HG02970 (cell line): ENCODE results near the gene PA2G4.
"Not testable (repeated sequence)": the region's sequence is repeated elsewhere in the genome, so short reads cannot be mapped to it uniquely, and the experiment has no call there.

ENCODE experiments used
- ATAC-seq: cut with Tn5 transposase; IDR thresholded peaks from one replicate; pipeline ENCODE4 v1.9.1; 2021; ENCODE audit warnings: mild to moderate bottlenecking, moderate library complexity, moderate number of reproducible peaks; ENCODE audit not compliant: unreplicated experiment, low FRiP score

PA2G4 gene

GRCh38 chr12:56104109-56104814, at the start of gene PA2G4:
PA2G4 (plus strand) TSS chr12:56104559; CDS start chr12:56104738, 179 bp downstream.
- ATAC-seq, result peak; percentile 91

GRCh38 chr12:56059964-56060363, 44.4 kb upstream of the PA2G4 start:
- ATAC-seq, result not testable (repeated sequence)

- no peak for ATAC-seq
These were observed 42.4 kb upstream of the PA2G4 start for GRCh38 chr12:56061982-56062381.

GRCh38 chr12:56062996-56063395, 41.4 kb upstream of the PA2G4 start:
- ATAC-seq, result no peak

GRCh38 chr12:56071648-56072047, 32.7 kb upstream of the PA2G4 start:
- no peak for ATAC-seq

- ATAC-seq, result no peak
These were observed 30.0 kb upstream of the PA2G4 start for GRCh38 chr12:56074396-56074795.

GRCh38 chr12:56077966-56078365, 26.4 kb upstream of the PA2G4 start:
- not testable (repeated sequence) for ATAC-seq

GRCh38 chr12:56078427-56078826, 25.9 kb upstream of the PA2G4 start:
- no peak for ATAC-seq

- ATAC-seq, result no peak
These were observed 25.2 kb upstream of the PA2G4 start for GRCh38 chr12:56078931-56079722.

GRCh38 chr12:56079723-56080555, 24.4 kb upstream of the PA2G4 start, which contains the start of gene ERBB3:
ERBB3 (plus strand) TSS chr12:56080165; CDS start chr12:56080301, 136 bp downstream.
- ATAC-seq, result no peak

- no peak for ATAC-seq
These were observed 23.7 kb upstream of the PA2G4 start for GRCh38 chr12:56080556-56081138.

- no peak for ATAC-seq
These were observed 22.7 kb upstream of the PA2G4 start for GRCh38 chr12:56081393-56082347.

- no peak for ATAC-seq
These were observed 22.0 kb upstream of the PA2G4 start for GRCh38 chr12:56082382-56082781.

- ATAC-seq, result no peak
These were observed 21.4 kb upstream of the PA2G4 start for GRCh38 chr12:56082967-56083366.

- no peak for ATAC-seq
These were observed 19.3 kb upstream of the PA2G4 start for GRCh38 chr12:56084958-56085543.

GRCh38 chr12:56086096-56086495, 18.3 kb upstream of the PA2G4 start:
- ATAC-seq, result no peak

- no peak for ATAC-seq
These were observed 17.8 kb upstream of the PA2G4 start for GRCh38 chr12:56086608-56087007.

- no peak for ATAC-seq
These were observed 17.1 kb upstream of the PA2G4 start for GRCh38 chr12:56087220-56087619.

- ATAC-seq, result no peak
These were observed 6.6 kb upstream of the PA2G4 start for GRCh38 chr12:56097738-56098137.
